Psoas muscle (tissue), 8 donors: Measurements from ENCODE around the gene FAM83E. TPM values are rescaled to one million over a fixed set of nuclear protein-coding genes. Genes with fewer than 3 reads are reported as not detected.
A peak's percentile ranks its signal among the peaks of the same experiment; 100 is the strongest.

Experiments used
- ATAC-seq, 4 donors: fragments of 200-7000 bp; cut with Tn5 transposase; one replicate each; pipeline ENCODE4 v1.9.1; 2020; ENCODE audit warnings: moderate library complexity in 3 of 4, mild to moderate bottlenecking in 2 of 4
- DNase-seq, 2 donors: peaks; one replicate each; pipeline ENCODE4 v3.0.0-alpha.2; 2020
- H3K27ac ChIP-seq: fragments of 200-600 bp; one replicate; pipeline ENCODE4 v1.8.0; 2022
- H3K27me3 ChIP-seq, 3 donors: fragments of 200-600 bp in 1 of 3; one replicate each; pipeline versions ENCODE4 v1.6.1 to v1.8.0; 2013 to 2022; ENCODE audit warnings: low read length in 2 of 3, mild to moderate bottlenecking in 2 of 3, moderate library complexity in 1 of 3; ENCODE audit not compliant: insufficient read depth in 3 of 3
- H3K36me3 ChIP-seq, 2 donors: fragments of 200-600 bp in 1 of 2; one replicate each; pipeline versions ENCODE4 v1.6.1 to v1.8.0; 2013 to 2022; ENCODE audit warnings: low read depth in 1 of 2, mild to moderate bottlenecking in 1 of 2, moderate library complexity in 1 of 2; ENCODE audit not compliant: insufficient read depth in 1 of 2
- H3K4me1 ChIP-seq: fragments of 200-600 bp; one replicate; pipeline ENCODE4 v1.8.0; 2022
- H3K4me3 ChIP-seq: fragments of 200-600 bp; one replicate; pipeline ENCODE4 v1.8.0; 2022; ENCODE audit warnings: mild to moderate bottlenecking
- H3K9me3 ChIP-seq: fragments of 200-600 bp; one replicate; pipeline ENCODE4 v1.8.0; 2022
- CTCF ChIP-seq: fragments of 200-600 bp; IDR thresholded peaks from one replicate; pipeline ENCODE4 v1.8.0; 2022; ENCODE audit warnings: antibody characterized with exemption
- WGBS, 3 donors: extraction: QIAGEN DNeasy Blood & Tissue Kit; methylation state at CpG; one replicate each; pipeline versions ENCODE4 v1.1.6 to v1.1.7; 2013; 5-methylcytosine and 5-hydroxymethylcytosine counted together
- intact Hi-C, 2 donors: fragments of 100-400 bp; cut with DNase I; formaldehyde crosslinking; loops; one replicate each; pipeline versions ENCODE4 v1.11.0 to v1.14.2; 2022
- polyA plus RNA-seq, 3 donors: library from polyadenylated mRNA; stranded (reverse); fragments of 200-250 nt; gene quantifications; one replicate each; pipeline ENCODE4 v1.2.3, GENCODE V29; 2013
- total RNA-seq, 4 donors: library from RNA; stranded (reverse); fragmentation: NEBNext Ultra II Directional in 2 of 4; extraction: Animal tissue kit (Norgen Biotek cat#: 25700) in 2 of 4; gene quantifications; one replicate each; pipeline versions ENCODE4 v1.2.1 to v1.2.4, GENCODE V29; 2021 to 2023
- donor health status: healthy with polysubstance abuse.
- donor health status: DM: no; HTN: no; CAD: no; lungs with moderate emphysema.
- donor health status: Bipolar disorder and iron deficiency.
- donor health status: healthy.
- donor health status: DM: yes; HTN: yes; CAD: no.
- donor health status: DM: no; HTN: no; CAD: no.
- donor health status: DM: no; HTN: no; CAD: no.
- donor health status: DM: yes; HTN: yes; CAD: no.

FAM83E gene
- total and polyA plus RNA-seq, 7 donors, result 0.01 to 0.20 TPM; not detected in 5

DNA sequence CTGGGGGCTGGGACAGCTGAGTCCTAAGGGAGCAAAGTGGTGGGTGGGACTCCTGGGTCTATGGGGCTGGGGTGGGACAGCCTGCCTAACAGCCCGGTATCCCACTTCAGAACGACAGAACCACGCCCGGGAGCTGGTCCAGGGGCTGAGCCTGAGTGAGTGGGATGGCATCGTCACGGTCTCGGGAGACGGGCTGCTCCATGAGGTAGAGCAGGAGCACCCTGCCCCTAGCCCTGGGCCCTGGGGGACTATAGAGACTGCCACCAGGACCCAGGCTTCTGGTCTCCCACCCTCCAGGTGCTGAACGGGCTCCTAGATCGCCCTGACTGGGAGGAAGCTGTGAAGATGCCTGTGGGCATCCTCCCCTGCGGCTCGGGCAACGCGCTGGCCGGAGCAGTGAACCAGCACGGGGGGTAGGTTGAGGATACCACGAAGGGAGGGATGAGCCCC, 13.0 kb upstream of the FAM83E start:
- ATAC-seq, result no peak

DNA sequence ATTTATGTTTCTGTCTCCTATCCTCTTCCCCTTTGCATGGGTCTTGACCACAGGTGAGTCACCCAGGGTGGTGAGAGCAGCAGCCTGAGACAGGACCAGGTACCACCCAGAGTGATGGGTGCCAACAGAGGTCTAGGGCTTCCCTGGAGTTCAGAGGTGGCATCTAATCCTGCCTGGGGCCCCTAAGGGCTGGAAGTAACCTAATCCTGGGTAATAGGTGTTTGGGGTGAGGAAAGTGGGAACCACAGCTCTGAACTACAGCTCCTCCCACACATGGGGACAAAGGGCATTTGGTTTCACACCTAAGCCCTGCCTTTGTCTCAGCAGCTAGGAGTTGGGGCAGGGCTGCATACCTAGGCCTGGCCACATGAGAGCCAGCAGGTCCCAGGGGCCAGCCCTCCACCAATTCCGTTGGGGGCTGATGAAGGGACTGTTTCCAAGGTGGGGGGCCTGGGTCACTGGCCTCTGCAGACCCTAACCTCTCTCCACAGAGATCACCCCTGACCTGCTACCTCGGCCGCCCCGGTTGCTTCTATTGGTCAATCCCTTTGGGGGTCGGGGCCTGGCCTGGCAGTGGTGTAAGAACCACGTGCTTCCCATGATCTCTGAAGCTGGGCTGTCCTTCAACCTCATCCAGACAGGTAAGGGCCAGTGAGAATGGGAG, 12.5 kb upstream of the FAM83E start:
- Histone ChIP-seq H3K36me3 (peaks cover 0 to 16% of the 10 kb centered on the region in 2 donors), H3K27me3 (no peaks in the 10 kb centered on the region), H3K4me3 (no peak overlapping the region), H3K27ac (no peak overlapping the region), H3K9me3 (no peaks in the 10 kb centered on the region), H3K4me1 (peaks cover 33% of the 10 kb centered on the region)
- intact Hi-C loops, result no loop called here
- WGBS, 3 donors, result 58 to 79% (median 68%) methylated on average over 6 of the region's 6 CpGs
- TF ChIP-seq CTCF, result no peak
- no peak for ATAC-seq
- no peak for DNase-seq

More for the DNA sequence above, 13.0 kb upstream of the FAM83E start:
- Histone ChIP-seq H3K9me3 (no peaks in the 10 kb centered on the region), H3K27me3 (no peaks in the 10 kb centered on the region), H3K27ac (no peak overlapping the region), H3K4me3 (no peak overlapping the region), H3K36me3 (peaks cover 0 to 14% of the 10 kb centered on the region in 2 donors), H3K4me1 (peaks cover 37% of the 10 kb centered on the region)
- WGBS, 3 donors, result 66 to 81% (median 73%) methylated on average over 17 of the region's 17 CpGs
- intact Hi-C loops, result no loop called here
- TF ChIP-seq CTCF, result no peak
- DNase-seq, result no peak

- ATAC-seq, result no peak
- intact Hi-C loops, result no loop called here
Measured at GRCh38 chr19:48625891-48626327, 11.0 kb upstream of the FAM83E start.

GRCh38 chr19:48624791-48625723, 10.2 kb upstream of the FAM83E start:
- 51 to 58% (median 54%) methylated on average over 20 to 24 of the region's 24 CpGs for WGBS, 3 donors
- intact Hi-C loops, result no loop called here
- Histone ChIP-seq H3K4me1 (peaks cover 13% of the 10 kb centered on the region), H3K36me3 (peaks cover 0 to 25% of the 10 kb centered on the region in 2 donors), H3K4me3 (peak overlapping the region; percentile 75), H3K9me3 (no peaks in the 10 kb centered on the region), H3K27ac (peak overlapping the region; percentile 70), H3K27me3 (no peaks in the 10 kb centered on the region)
- DNase-seq (peak in 1 of 2 donors; percentile 55), ATAC-seq (no peak)
- no peak for TF ChIP-seq CTCF

More at GRCh38 chr19:48625891-48626327, 11.0 kb upstream of the FAM83E start:
- WGBS, 3 donors, result 88 to 92% (median 91%) methylated on average over 29 to 30 of the region's 30 CpGs
- Histone ChIP-seq H3K36me3 (peaks cover 0 to 27% of the 10 kb centered on the region in 2 donors), H3K4me1 (peaks cover 22% of the 10 kb centered on the region), H3K4me3 (peak overlapping the region; percentile 75), H3K27ac (no peak overlapping the region), H3K9me3 (no peaks in the 10 kb centered on the region), H3K27me3 (no peaks in the 10 kb centered on the region)
- peak in 1 of 2 donors; percentile 67 for DNase-seq
- TF ChIP-seq CTCF, result no peak
